NT2/D1 (cell line): ENCODE results near the gene LRRC75B.

ENCODE experiments used
- YY1 ChIP-seq: IDR thresholded peaks from 2 replicates; pipeline ENCODE4 v1.6.1; 2011; ENCODE audit not compliant: insufficient read length, insufficient read depth
- ZNF274 ChIP-seq: IDR thresholded peaks from 2 replicates; pipeline ENCODE4 v1.6.1; 2011; ENCODE audit warnings: mild to moderate bottlenecking, low read depth, low read length

DNA sequence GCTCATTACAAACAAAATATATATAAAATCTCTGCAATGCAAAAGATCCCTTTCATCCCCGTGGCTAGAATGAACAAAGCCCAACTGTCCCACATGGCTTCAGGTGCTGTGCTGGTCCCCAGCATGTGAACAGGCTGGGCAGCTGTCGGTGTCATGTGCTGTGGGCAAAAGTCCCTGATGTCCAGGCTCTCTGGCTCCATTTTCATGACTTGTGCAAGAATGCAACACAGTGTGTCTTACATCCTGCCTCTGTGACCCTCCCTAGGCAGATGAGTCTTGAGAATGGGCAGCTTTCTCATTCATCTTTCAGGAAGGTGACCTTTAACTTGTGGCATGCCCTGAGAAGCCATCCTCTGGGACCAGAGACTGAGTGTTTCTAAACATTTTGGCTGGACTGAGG is 52.4 kb downstream of the LRRC75B start:
- TF ChIP-seq YY1 (no peak), ZNF274 (no peak)
